GM18520 (cell line): ENCODE results near the gene BRMS1L.
"Not testable (repeated sequence)": the region's sequence is repeated elsewhere in the genome, so short reads cannot be mapped to it uniquely, and the experiment has no call there.

Experiments used
- ATAC-seq: cut with Tn5 transposase; IDR thresholded peaks from one replicate; pipeline ENCODE4 v1.9.1; 2021; ENCODE audit not compliant: unreplicated experiment

Gene BRMS1L, protein sequence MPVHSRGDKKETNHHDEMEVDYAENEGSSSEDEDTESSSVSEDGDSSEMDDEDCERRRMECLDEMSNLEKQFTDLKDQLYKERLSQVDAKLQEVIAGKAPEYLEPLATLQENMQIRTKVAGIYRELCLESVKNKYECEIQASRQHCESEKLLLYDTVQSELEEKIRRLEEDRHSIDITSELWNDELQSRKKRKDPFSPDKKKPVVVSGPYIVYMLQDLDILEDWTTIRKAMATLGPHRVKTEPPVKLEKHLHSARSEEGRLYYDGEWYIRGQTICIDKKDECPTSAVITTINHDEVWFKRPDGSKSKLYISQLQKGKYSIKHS

DNA sequence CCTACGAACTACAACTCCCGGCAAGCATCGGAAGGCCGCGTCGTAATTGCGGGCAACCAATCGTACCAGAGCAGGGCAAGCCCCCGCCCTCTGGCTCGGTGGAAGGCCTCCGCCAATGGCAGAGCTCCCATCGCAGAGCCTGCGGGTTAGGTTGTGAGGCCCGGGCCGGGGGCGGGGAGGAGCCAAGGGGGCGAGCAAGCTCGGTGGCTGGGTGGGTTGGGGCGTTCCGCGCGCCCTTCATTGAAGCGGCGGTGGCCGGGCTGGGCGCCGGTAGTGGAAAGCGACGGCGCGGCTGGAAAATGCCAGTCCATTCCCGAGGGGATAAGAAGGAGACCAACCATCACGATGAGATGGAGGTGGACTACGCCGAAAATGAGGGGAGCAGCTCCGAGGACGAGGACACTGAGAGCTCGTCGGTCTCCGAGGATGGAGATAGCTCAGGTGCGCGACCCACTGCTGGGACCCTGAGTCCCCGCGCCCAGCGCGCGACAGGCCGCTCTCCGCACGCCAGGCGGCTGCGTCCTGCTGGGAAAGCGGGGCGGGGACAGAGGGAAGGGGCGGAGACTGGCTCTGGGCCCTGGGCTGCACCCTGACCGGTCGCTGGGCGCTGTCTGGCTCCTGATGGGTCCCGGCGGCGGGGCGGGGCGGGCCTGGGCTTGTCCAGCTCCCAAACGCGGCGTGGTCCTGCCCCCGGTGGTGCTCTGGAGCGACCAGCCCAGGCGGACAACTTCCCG, at the start of gene BRMS1L:
Gene BRMS1L (plus strand): TSS at position 121 of the 734 bp plus-strand sequence. CDS start 179 bp downstream, at position 300.
- ATAC-seq: peak; percentile 99

DNA sequence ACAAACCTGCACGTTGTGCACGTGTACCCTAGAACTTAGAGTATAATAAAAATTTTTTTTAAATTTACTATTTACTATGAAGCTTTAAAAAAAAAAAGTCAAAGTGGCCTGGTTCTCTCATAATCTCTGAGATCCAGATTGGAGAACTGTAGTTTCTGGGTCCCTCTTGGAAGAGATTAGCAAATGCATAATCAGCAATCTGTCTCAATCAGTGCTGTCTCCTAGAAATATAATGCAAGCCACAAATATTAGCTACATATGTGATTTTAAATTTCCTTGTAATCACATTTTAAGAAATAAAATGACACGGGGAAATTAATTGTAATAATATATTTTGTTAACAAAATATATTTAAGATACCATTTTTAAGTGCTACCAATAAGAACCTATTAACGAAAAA, 49.3 kb upstream of the BRMS1L start:
- ATAC-seq: no peak

DNA sequence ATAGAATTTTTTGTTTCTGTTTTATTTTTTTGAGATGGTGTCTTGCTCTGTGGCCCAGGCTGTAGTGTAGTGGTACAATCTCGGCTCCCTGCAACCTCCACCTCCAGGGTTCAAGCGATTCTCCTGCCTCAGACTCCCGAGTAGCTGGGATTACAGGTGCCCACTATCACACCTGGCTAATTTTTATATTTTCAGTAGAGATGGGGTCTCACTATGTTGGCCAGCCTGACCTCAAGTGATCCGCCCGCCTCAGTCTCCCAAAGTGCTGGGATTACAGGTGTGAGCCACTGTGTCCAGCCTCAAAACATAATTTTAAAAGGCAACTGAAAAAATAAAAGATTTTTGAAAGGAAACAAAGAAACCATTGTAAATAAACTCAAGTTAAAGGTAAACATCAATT, 48.6 kb upstream of the BRMS1L start:
- ATAC-seq: not testable (repeated sequence)

DNA sequence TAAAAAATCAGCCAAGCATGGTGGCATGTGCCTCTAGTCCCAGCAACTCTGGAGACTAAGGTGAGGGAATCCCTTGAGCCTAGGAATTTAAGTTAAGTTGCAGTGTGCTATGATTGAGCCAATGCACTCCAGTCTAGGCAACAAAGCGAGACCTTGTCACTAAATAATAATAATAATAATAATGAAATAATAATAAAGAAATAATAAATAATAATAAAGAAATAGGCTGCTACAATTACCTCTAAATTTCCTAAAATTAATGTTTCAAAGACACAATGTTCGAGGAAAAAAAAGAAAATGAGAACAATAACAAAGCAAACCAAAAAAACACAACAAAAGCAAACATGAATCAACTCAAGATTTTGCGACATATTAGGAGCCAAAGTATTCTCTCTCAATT, 46.8 kb upstream of the BRMS1L start:
- ATAC-seq: no peak

DNA sequence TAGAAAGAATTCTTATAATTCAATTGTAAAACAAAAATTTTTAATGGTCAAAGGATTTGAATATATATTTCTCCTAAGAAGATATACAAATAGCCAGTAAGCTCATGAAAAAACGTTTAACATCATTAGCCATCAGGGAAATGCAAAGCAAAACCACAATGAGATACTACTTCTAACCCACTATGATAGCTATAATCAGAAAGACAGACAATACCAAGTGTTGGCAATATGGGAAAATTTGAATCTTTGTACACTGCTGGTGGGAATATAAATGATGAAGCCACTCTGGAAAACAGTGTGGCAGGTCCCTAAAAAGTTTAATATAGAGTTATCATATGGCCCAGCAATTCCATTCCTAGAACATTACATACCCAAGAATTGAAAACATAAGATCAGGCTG, 42.4 kb upstream of the BRMS1L start:
- ATAC-seq: no peak

DNA sequence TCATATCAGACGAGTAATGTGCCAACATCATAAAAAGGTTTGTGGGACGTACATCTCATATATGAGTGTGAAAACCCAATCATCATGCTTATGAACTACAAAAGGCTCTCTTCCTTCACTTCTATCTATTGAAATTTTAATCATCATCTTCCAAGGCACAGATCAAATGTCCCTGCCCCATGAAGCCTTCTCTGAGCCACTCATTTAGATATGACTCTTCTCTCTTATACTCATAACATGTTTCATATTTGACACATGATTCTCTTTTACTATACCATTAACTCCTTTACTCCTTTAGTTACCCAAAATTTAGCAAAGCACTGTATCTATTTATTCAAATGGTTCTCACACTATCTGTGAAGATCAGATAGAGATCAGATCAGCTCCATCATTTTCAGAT, 39.3 kb upstream of the BRMS1L start:
- ATAC-seq: no peak

DNA sequence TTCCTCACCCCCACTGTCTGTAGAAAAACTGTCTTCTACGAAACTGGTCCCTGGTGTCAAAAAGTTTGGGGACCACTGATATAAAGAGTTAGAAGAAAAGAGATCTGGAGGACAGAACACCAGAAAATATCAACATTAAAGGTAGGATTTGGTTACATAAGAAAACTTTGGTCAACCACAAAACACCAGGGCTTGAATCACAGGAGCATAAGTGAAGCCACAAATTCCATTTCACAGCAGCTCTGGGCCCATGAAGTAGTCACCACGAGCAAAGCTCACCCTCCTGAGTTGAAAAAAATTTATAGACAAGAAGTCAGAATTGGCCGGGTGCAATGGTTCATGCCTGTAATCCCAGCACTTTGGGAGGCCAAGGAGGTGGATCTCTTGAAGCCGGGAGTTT, 36.5 kb upstream of the BRMS1L start:
- no peak for ATAC-seq

DNA sequence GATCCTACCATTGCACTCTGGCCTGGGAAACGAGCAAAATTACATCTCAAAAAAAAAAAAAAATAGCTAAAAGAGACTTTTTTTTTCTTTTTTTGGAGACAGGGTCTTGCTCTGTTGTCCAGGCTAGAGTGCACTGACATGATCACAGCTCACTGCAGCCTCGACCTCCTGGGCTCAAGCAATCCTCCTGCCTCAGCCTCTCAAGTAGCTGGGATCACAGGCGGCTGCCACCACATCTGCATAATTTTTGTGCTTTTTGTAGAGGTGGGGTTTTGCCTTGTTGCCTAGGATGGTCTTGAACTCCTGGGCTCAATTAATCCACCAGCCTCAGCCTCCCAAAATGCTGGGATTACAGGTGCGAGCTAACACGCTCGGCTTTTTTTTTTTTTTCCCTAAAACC, 28.3 kb upstream of the BRMS1L start:
- no peak for ATAC-seq

DNA sequence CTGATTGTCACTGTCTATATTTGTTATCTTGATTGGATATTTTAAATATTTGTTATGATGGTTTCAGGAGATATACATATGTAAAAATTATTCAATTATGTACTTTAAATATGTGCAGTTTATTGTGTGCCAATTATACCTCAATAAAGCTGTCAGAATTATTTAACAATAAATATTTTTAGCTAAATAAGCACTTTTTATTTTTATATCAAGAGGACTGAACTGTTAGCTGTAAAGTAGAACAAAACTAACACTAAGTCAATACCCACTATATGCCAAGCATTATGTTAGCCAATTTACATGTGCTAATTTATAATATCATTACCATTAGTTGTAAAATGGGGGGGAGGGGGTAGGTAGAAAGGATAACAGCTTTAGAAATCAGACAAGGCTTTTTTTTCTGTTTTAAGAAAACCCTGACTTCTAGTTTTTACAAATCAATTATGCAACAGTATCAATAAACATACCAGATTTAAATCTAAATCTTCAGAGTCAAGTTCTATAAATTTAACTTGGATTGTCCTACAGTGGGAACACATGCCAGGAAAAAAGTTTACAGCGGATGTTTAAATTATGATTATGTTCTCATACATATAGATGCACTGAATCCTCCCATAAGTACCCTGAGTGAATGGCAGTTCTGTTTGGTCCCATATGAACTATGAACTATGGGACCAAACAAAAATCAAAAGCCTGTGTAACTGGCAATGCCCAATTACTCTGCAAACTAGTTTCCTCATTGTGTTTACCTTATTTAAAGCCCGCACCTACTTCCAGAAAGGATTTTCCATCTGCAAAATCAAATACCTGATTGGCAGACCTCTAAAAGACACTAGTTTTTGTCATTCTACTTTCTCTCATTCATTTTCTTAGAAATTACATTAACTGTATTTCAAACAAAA, 19.9 kb upstream of the BRMS1L start:
- no peak for ATAC-seq

DNA sequence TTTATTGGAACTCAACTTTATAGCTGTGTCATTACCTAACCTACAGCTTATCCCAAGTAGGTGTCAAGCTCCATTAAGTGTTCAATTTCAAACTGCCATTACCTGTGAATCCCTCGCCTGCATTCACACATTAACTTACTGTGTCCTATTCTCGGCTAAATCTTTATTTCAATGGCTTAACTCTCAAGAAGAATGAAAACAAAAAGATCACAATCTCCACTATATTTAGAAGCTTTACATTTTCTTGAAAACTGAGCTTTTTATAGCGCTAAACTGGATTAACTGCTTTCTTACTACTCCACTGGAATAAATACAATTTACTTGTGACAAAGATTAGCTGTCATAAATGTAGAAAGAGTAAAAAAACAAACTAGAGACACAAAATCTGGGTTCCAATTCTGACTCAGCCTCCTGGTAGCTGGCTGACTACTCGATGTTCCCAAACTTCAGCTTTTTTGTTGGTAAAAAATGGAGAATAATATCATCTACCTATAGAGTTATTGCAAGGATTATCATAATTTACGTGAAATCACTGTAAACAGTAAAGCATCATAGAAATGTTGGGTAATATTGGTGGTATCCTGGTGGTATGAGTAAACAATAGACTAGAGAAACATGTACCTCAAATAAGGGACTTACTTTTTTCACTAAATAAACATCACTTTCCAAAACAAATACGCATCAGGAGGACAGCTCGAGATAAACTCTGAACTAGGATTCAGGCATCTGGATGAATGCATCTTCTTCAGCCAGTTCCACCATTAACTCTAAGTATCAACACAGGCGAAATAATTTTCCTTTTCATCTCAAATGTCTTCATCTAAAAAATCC, 18.8 kb upstream of the BRMS1L start:
- no peak for ATAC-seq

DNA sequence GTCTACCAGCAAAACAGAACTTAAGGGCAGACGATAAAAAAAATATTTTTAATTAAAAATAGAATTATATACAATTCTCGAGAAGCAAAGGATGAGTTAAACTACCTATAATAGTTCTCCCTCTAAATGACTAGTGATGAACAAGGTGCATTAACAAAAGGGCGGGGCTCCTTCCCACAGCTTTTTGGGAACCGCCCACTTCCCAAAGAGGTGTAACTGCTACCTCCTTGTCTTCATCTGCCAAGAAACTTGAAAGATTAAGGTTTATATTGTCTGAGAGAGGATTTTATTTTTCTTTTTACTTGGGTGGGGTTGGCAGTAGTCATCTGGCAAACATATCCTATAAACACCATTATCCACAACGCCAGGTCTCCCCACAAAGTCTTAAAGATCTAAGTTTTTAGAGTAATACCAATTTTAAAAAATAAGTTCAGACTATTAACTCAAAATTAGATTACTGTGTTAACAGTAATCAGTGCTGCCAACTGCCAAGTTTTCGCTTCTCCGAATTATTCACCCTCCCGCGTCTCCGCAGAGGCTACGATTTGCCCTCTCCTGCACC, 18.0 kb upstream of the BRMS1L start:
- ATAC-seq: no peak

DNA sequence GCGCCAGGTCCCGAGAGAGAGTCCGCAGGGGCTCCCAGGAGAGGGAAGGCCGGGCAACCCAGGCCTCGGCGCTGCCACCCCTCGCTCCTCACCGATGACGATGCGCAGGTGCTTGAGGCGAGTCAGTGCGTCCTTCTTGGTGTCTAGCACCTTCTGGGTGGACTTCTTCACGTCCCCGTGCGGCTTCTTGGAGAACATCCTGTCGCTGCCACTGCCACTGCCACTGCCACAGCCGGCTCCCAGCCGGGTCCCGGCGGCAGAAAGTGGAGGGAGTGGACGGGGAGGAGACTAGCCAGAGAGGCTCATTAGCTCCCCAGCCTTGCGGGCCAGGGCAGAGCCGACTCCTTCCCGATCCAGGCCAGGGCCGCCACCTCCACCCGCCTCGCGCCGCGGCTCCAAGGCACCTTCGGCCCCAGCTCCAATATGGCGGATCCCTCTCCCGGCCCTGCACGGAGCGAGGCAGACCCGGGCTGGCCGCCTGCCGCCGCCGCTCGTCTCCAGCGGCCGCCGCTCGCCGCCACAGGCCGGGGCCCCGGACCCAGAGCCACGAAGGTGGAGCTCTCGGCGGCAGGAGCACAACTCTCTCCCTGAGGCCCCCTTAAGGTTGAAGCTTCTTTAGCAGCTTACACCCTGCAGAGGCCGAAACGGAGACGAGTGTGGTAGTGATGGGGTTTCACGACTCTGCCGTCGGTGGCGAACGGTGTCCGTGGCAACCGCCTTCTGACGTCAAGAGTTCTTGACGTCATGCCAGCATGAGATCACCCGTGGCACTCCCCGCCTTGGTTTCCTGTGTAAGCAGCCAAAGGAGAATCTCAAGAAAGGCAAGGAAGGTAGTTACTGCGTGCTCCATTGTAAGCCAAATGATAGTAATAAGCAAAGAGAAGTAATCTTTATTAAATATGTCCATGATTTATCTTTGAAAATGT, 17.2 kb upstream of the BRMS1L start, which contains the start of gene RALGAPA1:
Gene RALGAPA1 (minus strand): TSS at position 658 of the 926 bp plus-strand sequence. CDS start 460 bp downstream, at position 198.
- ATAC-seq: peak; percentile 96

DNA sequence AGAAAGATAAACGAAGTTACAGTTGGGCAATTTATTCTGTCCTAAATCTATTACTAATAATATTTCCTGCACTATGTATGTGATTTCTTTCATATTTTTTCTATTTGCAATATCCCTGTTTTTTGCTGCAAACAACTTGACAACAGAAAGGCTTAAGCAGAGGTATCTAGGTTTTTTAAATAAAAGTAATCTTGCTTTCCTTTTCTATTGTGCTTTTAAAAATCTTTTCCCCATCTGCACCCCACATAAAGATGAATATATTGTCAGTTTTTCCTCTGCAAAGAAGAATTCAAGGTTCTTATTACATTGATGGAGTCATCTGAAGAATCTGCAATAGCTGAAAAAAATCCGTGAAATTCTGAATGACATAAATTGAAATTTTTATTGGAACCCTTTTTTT, 16.5 kb upstream of the BRMS1L start:
- no peak for ATAC-seq

DNA sequence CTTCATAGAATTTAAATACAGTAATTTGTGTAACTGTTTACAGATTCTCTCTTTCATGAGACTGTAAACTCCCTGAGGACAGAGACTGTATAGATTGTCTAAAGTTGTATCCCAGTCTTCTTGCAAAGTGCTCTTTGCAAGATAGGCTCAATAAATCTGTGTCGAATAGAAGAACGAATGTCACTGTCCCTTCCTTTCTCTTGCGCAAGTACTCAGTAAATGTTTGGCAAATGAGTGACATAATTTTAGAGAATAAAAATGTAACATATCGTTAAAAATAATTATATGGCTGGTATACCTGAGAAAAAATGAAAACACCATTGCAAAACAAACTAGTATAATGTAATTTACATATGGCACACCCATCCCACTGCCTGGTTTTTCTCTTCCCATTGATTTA, 15.2 kb upstream of the BRMS1L start:
- no peak for ATAC-seq

DNA sequence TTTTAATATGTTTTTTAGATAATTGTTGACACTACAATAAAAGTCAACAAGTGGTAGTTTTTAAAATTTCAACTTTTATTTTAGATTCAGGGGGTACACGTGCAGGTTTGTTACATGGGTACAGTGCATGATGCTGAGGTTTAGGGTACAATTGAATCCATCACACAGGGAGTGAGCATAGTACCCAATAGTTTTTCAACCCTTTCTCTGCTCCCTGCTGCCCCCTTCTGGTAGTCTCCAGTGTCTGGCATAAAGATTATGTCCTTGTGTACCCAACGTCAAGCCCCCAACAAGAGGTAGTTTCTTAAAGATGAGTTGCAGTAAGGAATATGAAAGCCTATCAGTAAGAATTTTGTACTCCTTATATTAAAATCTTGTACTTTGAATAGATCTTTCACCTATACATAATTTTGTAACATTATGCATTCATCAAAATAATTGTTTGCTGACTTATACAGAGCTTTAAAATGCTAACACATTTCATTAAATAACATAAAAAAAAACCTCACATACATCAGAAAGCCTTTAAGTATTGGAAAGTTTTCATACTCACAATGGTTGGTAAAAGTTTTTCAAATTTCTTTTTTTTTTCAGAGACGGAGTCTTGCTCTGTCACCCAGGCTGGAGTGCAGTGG, 11.7 kb upstream of the BRMS1L start:
- ATAC-seq: no peak

DNA sequence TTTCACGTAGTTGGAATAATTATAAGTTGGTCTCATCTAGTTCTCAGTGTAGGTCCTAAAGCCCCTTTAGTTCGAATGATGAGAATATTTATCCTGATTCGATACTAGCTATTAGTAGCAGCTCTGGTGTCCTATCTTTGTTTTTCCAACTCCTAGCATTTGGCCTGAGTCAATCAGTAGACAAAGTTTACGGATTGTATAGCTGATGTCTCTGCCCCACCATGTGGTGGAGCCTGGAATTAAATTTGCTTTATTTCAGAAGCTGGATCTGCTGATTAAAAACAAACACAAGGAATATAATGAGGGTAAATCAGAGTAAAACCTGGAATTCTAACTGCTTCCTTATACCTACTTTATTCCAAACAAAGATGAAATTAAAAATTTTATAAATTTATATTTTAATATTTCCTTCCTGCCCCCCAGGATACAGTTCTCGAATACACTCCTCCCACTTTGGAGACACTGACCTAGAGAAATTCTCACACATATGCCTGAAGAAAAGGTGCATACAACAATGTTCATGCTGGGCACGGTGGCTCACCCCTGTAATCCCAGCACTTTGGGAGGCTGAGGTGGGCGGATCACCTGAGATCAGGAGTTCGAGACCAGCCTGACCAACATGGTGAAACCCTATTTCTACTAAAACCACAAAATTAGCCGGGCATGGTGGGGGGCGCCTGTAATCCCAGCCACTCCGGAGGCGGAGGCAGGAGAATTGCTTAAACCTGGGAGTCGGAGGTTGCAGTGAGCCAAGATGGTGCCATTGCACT, 7.6 kb upstream of the BRMS1L start:
- ATAC-seq: no peak

DNA sequence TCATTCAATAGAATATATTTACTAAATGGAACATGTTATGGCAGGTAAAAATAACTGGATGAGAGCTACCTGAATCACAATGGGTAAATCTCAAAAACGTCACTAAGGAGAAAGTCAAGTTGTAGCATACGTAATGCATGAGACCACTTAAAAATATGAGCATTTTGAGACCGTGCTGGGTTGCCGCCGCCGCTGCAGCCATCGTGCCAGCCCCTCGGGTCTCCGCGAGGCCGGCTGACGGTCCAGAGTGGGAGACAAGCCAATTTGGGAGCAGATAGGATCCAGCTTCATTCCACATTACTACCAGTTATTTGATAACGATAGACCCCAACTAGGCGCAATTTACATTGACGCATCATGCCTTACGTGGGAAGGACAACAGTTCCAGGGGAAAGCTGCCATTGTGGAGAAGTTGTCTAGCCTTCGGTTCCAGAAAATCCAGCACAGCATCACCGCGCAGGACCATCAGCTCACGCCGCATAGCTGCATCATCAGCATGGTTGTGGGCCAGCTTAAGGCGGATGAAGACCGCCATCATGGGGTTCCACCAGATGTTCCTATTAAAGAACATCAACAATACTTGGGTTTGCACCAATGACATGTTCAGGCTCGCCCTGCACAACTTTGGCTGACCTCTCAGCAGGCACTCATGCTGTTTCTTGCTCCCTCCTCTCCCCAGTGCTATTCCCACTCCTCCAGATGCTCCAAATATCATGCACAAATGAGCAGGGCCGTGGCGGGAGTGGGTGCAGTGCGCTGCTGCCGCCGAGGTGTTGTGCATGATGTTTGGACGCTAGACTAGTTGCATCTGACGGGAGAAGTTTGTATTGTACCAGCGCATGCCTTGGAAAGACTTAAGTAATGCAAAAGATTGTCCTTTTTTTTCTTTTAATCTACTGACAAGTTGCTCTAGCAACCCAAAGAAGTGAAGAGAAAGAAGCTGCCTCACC, 6.3 kb upstream of the BRMS1L start:
- no peak for ATAC-seq
